ENCODE results near the gene TRIP12. TPM values are rescaled to one million over a fixed set of nuclear protein-coding genes. Genes with fewer than 3 reads are reported as not detected.

Gene TRIP12
- total and polyA plus RNA-seq, 2 of the 8 experiments (the other 6 are each of a cell fraction or from before 2014, with no cell fraction given), result 23.1 to 174 TPM

- ChIA-PET POLR2A (ENCODE audit: partially characterized antibody) (no interaction called here), CTCF (ENCODE audit: partially characterized antibody) (interaction anchor here (1.7 kb wide), 1 partner anchor 18 kb away, joined by 6 read pairs; no protein-coding TSS in a partner anchor)
- WGBS, 2 experiments (ENCODE audit: extremely low coverage in 1 of 2, insufficient coverage in 1 of 2, insufficient read length in 1 of 2, insufficient replicate concordance in 2 of 2, low coverage in 1 of 2, low lambda C conversion rate in 2 of 2, missing lambda C conversion rate in 1 of 2), result 88% methylated on average over 2 of the region's 2 CpGs; no CpG with 5 or more reads in 1 of the 2 experiments
- Histone ChIP-seq H3K23ac (ENCODE audit: insufficient read length) (no peak overlapping the region), H3K36me3 (ENCODE audit: control insufficient read depth in 2 of 4, insufficient read depth in 4 of 4, low read length in 3 of 4) (peaks cover 0 to 36% (median 14%) of the 10 kb centered on the region in 4 experiments; a peak in 4 of 8 replicates), H3K4me1 (replicated peaks in 1 of 4; ENCODE audit: control insufficient read depth in 3 of 4, insufficient read depth in 4 of 4, low read length in 3 of 4) (peaks cover 0 to 15% (median 6%) of the 10 kb centered on the region in 4 experiments; a peak in 6 of 7 replicates), H2AFZ (ENCODE audit: low read length) (no peak overlapping the region), H3K27me3 (replicated peaks in 1 of 4; ENCODE audit: control insufficient read depth in 3 of 4, extremely low read depth in 1 of 4, insufficient read depth in 3 of 4, low read length in 3 of 4) (no peaks in the 10 kb centered on the region), H3K79me2 (ENCODE audit: control insufficient read depth in 1 of 2, insufficient read depth in 2 of 2, low read length in 2 of 2) (peaks cover 0 to 8% of the 10 kb centered on the region in 2 experiments; a peak in 1 of 4 replicates), H2BK15ac (ENCODE audit: low read length) (no peak overlapping the region), H3K4me3 (ENCODE audit: extremely low read depth in 1 of 4, insufficient read depth in 2 of 4, low read depth in 3 of 4, low read length in 4 of 4) (no peak overlapping the region), H4K91ac (replicated peaks; ENCODE audit: insufficient read length, low read length) (no peak overlapping the region), H3K27ac (ENCODE audit: low read depth, low read length) (no peak overlapping the region), H4K20me1 (replicated peaks in 1 of 2; ENCODE audit: control insufficient read depth in 1 of 2, insufficient read depth in 2 of 2, low read length in 2 of 2) (peaks cover 0 to 2% of the 10 kb centered on the region in 2 experiments), H3K56ac (replicated peaks; ENCODE audit: insufficient read length, low read depth, low read length) (no peak overlapping the region), H3K14ac (ENCODE audit: insufficient read length) (no peak overlapping the region), H3K18ac (ENCODE audit: extremely low read depth, low read length) (no peak overlapping the region), H3K4ac (replicated peaks; ENCODE audit: insufficient read length, low read depth, low read length) (no peak overlapping the region), H2BK5ac (ENCODE audit: low read depth, low read length) (no peak overlapping the region), H3K9ac (replicated peaks in 1 of 4; ENCODE audit: extremely low read depth in 1 of 4, low read depth in 3 of 4, low read length in 3 of 4) (no peak overlapping the region), H3K79me1 (ENCODE audit: low read depth, low read length) (no peaks in the 10 kb centered on the region), H4K8ac (ENCODE audit: extremely low read depth, insufficient read depth, low read length) (no peak overlapping the region), H3K4me2 (ENCODE audit: insufficient read depth in 1 of 2, low read depth in 2 of 2, low read length in 2 of 2) (no peak overlapping the region), H2AK5ac (ENCODE audit: low read depth, low read length) (no peak overlapping the region), H2BK12ac (ENCODE audit: low read depth, low read length) (no peak overlapping the region), H2BK120ac (replicated peaks; ENCODE audit: low read depth, low read length) (no peak overlapping the region), H2BK20ac (ENCODE audit: low read length) (no peak overlapping the region), H3K9me3 (ENCODE audit: insufficient read depth in 2 of 2, low read depth in 1 of 2, low read length in 1 of 2) (no peaks in the 10 kb centered on the region), H3K23me2 (ENCODE audit: low read depth, low read length) (no peaks in the 10 kb centered on the region), H4K5ac (ENCODE audit: insufficient read length, low read depth, low read length) (no peak overlapping the region)
- no peak for FAIRE-seq
- TF ChIP-seq MAX (IDR thresholded peaks at IDR 0.05), result no peak
- no peak for TF ChIP-seq POLR2A (IDR thresholded peaks at IDR 0.05; ENCODE audit: control extremely low read depth in 1 of 2, low read depth in 2 of 2, low read length in 2 of 2)
- no peak for TF ChIP-seq JUN (IDR thresholded peaks at IDR 0.05; ENCODE audit: low read depth, low read length)
- TF ChIP-seq CREB1 (IDR thresholded peaks at IDR 0.05), result no peak
- TF ChIP-seq YY1 (IDR thresholded peaks at IDR 0.05; ENCODE audit: low read depth, low read length), result no peak
- no peak for TF ChIP-seq ATF3 (IDR thresholded peaks at IDR 0.05; ENCODE audit: insufficient read depth, low read depth, low read length)
- DNase-seq (ENCODE audit: low read depth in 1 of 2, low spot score in 2 of 2), result no peak
Measured at GRCh38 chr2:229784791-229785190, 137.0 kb downstream of the TRIP12 start.
